D721Med (cell line): ENCODE results near the gene SLC1A1.

Experiments
- DNase-seq: peaks from one replicate; pipeline ENCODE4 v3.0.0; 2011; ENCODE audit warnings: low spot score; ENCODE audit not compliant: insufficient read length
- FAIRE-seq: peaks from 2 replicates; lab custom pipeline; 2011; peaks lifted over from hg19 to GRCh38; lab: Jason Lieb, UNC
- TF ChIP-seq, protein P1 (sequence below): IDR thresholded peaks from 2 replicates; pipeline ENCODE4 v1.5.1; 2012; ENCODE audit warnings: mild to moderate bottlenecking, control low read depth; ENCODE audit not compliant: insufficient read depth; ENCODE audit errors: missing control alignments

Gene SLC1A1

DNA sequence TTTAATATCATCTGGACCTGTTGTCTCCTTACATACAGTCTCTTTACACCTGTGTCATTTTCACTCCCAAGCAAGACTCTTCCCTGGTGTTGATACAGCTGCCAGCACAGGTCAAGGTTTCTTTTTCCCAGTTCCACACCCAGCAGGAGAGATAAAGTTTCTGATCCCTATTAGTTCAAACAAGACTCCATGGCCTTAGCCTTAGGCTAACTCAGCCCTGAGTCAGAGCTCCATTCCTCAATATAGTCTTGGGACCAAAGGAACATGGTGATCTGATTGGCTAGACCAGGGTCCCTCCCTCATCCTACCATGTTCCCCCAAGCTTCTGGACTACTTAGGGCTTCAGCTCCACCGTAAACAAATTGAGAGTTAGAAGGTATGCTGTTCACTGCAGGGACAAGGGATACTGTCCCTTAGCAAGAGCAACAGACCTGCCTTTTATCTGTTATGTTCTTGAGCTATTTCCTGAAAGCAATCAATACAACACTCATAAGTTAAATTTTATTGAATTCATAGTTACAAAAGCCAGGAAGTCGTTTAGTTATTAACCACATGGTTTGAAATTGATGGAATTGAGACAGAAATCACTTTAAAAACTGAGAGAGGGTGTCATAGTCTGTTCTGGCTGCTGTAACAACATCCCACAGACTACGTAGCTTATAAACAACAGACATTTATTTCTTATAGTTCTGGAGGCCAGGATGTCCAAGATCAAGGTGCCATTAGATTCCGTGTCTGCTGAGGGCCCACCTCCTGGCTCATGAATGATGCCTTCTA, 20.5 kb downstream of the SLC1A1 start:
- no peak for FAIRE-seq
- DNase-seq, result no peak
- TF ChIP-seq, protein P1, sequence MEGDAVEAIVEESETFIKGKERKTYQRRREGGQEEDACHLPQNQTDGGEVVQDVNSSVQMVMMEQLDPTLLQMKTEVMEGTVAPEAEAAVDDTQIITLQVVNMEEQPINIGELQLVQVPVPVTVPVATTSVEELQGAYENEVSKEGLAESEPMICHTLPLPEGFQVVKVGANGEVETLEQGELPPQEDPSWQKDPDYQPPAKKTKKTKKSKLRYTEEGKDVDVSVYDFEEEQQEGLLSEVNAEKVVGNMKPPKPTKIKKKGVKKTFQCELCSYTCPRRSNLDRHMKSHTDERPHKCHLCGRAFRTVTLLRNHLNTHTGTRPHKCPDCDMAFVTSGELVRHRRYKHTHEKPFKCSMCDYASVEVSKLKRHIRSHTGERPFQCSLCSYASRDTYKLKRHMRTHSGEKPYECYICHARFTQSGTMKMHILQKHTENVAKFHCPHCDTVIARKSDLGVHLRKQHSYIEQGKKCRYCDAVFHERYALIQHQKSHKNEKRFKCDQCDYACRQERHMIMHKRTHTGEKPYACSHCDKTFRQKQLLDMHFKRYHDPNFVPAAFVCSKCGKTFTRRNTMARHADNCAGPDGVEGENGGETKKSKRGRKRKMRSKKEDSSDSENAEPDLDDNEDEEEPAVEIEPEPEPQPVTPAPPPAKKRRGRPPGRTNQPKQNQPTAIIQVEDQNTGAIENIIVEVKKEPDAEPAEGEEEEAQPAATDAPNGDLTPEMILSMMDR, result no peak

DNA sequence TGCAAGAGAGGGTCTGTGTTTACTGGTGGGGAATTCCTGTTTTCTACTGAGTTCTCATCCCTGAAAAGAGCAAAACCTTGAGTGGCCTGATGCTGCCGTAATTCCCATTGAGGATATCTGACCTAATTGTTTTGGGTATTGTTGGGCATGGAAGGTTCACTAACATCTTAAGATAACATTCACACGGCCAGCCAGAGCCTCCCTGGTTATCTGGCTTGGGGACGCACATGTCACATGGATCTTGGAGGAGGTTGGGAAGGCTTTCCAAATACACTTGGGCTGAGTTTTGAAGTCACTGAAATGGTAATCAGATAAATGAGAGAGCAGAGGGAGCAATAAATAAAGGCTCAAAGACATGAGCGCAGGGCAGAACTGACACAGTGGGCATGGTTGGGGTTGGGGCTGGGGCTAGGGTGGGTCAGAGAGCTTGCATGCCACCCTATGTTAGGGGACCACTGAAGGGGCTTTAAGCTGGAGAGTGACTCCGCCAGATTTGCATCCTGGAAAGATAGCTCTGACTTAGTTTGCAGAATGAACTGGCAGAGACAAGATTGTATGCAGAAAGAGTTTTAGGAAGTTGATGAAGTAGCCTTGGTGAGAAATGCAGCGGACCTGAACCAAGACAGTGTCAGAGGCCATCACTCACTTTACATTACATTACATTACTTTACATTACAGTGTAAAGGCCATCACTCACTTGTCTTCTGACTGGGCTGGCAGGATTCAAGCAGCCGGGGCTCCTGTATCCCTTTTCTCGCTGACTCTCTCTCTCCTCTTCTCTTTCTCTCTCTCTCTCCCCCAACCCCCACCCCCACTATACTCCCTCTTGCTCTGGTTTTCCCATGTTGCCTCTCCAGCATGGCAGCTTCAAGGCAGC, 24.2 kb downstream of the SLC1A1 start:
- FAIRE-seq (no peak), DNase-seq (no peak)
- TF ChIP-seq, protein P1, result no peak

- TF ChIP-seq, protein P1, result no peak
- DNase-seq (no peak), FAIRE-seq (no peak)
Measured at GRCh38 chr9:4515958-4516375, 25.7 kb downstream of the SLC1A1 start.

DNA sequence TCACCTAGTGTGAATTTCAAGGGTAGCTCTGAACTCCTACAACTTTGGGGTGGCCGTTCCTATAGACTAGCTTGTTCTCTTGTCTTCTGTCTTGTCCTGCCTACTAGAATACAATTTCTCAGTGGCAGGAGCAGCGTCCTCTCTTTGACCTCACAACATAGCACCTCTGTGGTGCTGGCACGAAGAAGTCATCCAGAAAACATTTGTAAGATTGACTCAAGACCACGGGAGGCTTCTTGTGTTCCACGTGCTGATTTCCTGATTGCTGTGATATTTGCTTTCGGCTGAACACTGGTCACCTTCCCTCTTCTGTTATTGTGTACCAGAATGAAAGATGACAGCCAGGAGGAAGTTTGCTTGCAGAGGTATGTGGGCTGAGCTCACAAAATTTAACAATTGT, 27.0 kb downstream of the SLC1A1 start:
- no peak for FAIRE-seq
- DNase-seq, result no peak
- TF ChIP-seq, protein P1, result no peak

- DNase-seq (no peak), FAIRE-seq (no peak)
- TF ChIP-seq, protein P1, result no peak
Measured at GRCh38 chr9:4519604-4520003, 29.3 kb downstream of the SLC1A1 start.

DNA sequence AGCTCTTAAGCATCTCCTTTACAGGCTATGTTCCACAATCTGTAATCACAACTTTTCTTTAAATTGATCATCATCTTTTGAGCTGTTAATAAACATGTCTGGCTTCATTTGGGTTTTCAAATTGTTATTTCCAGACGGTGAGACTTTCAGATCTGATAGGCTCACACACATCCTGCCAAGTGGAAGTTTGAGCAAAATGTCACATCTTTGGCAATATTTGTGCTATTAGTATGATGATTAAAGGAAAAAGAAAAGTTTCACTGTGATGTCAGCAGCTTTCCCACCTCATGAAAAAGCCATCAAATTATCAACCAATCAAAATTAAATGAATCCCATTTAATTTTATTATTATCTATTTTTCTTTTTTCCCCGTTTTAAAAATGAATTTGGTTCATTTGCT, 29.8 kb downstream of the SLC1A1 start:
- TF ChIP-seq, protein P1, result no peak
- DNase-seq, result no peak
- FAIRE-seq, result no peak
